ENCODE results near the gene MYO1E. TPM values are rescaled to one million over a fixed set of nuclear protein-coding genes. Genes with fewer than 3 reads are reported as not detected.

The MYO1E gene
- total and polyA plus RNA-seq, 2 of the 4 experiments (the other 2 are of a cell fraction) = 13.4 to 37.3 TPM

DNA sequence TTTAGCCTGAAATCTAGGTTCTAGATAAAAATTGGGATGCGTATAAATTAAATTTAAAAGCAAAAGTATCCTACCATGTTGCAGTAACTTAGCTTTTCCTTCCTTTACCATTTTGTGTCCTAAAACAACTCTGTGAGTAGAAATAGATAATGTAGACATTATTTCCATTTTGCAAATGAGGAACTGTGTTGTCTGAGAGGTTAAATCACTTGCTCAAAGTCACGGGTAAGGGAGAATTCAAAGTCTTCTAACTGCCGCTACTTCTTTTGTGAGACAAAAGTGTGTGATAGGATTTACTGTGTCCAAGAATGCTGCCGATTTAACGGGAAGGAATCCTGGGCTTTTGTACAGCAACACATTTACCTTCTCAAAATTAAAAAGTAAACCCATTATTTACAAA lies 40.7 kb downstream of the MYO1E start:
- H4K5ac ChIP-seq (ENCODE audit: low read depth, low read length) = no peak overlapping the region
- no peaks in the 10 kb centered on the region for H3K9me3 ChIP-seq (ENCODE audit: control insufficient read depth, insufficient read depth, low read length)
- no peak overlapping the region for H2AK5ac ChIP-seq (ENCODE audit: low read depth, low read length)
- no peaks in the 10 kb centered on the region for H3K36me3 ChIP-seq (ENCODE audit: control insufficient read depth, insufficient read depth, low read length)
- no peak overlapping the region for H3K23ac ChIP-seq (ENCODE audit: low read depth, low read length)
- H3K9ac ChIP-seq (ENCODE audit: low read depth, low read length) = no peak overlapping the region
- no peak overlapping the region for H4K8ac ChIP-seq (ENCODE audit: low read depth in 2 of 2, low read length in 2 of 2)
- BruUV-seq (replicated peaks) = no TSS peak
- H3K4ac ChIP-seq (ENCODE audit: low read depth, low read length) = no peak overlapping the region
- no peak for ATAC-seq (ENCODE audit: low read depth)
- H3K27me3 ChIP-seq (ENCODE audit: control insufficient read depth, insufficient read depth, low read length) = no peaks in the 10 kb centered on the region
- no CpG with 5 or more reads among the region's 5 CpGs for WGBS, 2 experiments (ENCODE audit: extremely low coverage in 2 of 2, insufficient read length in 1 of 2)
- DNase-seq = no peak
- H2AFZ ChIP-seq (replicated peaks; ENCODE audit: low read length, poor library complexity) = no peak overlapping the region
- no peak for TF ChIP-seq RFX5 (IDR thresholded peaks at IDR 0.05; ENCODE audit: low read depth, low read length)
- TF ChIP-seq, protein P1, sequence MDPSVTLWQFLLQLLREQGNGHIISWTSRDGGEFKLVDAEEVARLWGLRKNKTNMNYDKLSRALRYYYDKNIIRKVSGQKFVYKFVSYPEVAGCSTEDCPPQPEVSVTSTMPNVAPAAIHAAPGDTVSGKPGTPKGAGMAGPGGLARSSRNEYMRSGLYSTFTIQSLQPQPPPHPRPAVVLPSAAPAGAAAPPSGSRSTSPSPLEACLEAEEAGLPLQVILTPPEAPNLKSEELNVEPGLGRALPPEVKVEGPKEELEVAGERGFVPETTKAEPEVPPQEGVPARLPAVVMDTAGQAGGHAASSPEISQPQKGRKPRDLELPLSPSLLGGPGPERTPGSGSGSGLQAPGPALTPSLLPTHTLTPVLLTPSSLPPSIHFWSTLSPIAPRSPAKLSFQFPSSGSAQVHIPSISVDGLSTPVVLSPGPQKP (IDR thresholded peaks at IDR 0.05; ENCODE audit: borderline replicate concordance, low read depth, low read length) = no peak
- TF ChIP-seq POLR2A (IDR thresholded peaks at IDR 0.05; ENCODE audit: low read depth, low read length) = no peak
- TF ChIP-seq NFE2L2 (IDR thresholded peaks at IDR 0.05; ENCODE audit: low read depth, low read length) = no peak
- TF ChIP-seq CHD1 (IDR thresholded peaks at IDR 0.05; ENCODE audit: low read depth, low read length) = no peak
- no peak for TF ChIP-seq RAD21 (IDR thresholded peaks at IDR 0.05; ENCODE audit: low read length)
- no peak for TF ChIP-seq BHLHE40 (IDR thresholded peaks at IDR 0.05; ENCODE audit: low read depth, low read length)
- no peak for TF ChIP-seq CTCF (conservative IDR thresholded peaks at IDR 0.05; ENCODE audit: low read depth, low read length)
- no peak for TF ChIP-seq FOS (IDR thresholded peaks at IDR 0.05; ENCODE audit: low read depth, low read length)
- no peak for TF ChIP-seq RCOR1 (IDR thresholded peaks at IDR 0.05; ENCODE audit: insufficient replicate concordance, low read length)
- intact Hi-C loops (cut with micrococcal nuclease) = no loop called here
- H2BK20ac ChIP-seq (ENCODE audit: low read depth, low read length) = no peak overlapping the region
- no peak overlapping the region for H2BK15ac ChIP-seq (ENCODE audit: low read depth, low read length)
- no peak overlapping the region for H3K18ac ChIP-seq (ENCODE audit: low read depth, low read length)
- peaks cover 62 to 81% of the 10 kb centered on the region in 2 experiments for H3K79me1 ChIP-seq (ENCODE audit: low read depth in 1 of 2, low read length in 2 of 2)
- ChIA-PET POLR2A (ENCODE audit: unreplicated experiment) (no interaction called here), CTCF (no interaction called here)
- no peak overlapping the region for H3K4me2 ChIP-seq (ENCODE audit: low read depth, low read length)
- H2BK5ac ChIP-seq (ENCODE audit: low read depth, low read length, poor library complexity, severe bottlenecking) = no peak overlapping the region
- peaks cover 20% of the 10 kb centered on the region; the same call in 1 of the 2 replicates for H4K20me1 ChIP-seq (ENCODE audit: insufficient read depth, low read length)
- no peak overlapping the region for H3K56ac ChIP-seq (ENCODE audit: extremely low read depth, insufficient read depth, low read length)
- H2AK9ac ChIP-seq (replicated peaks; ENCODE audit: low read depth, low read length, poor library complexity) = no peak overlapping the region
- H3K14ac ChIP-seq (replicated peaks; ENCODE audit: low read depth, low read length) = no peak overlapping the region
- peaks cover 12% of the 10 kb centered on the region for H3K9me1 ChIP-seq (ENCODE audit: insufficient read depth, low read length)
- no peak overlapping the region for H3K4me3 ChIP-seq (ENCODE audit: insufficient read depth, low read depth, low read length)
- in situ Hi-C loops (cut with MboI; ENCODE audit: low sequenced_read_pairs) = no loop called here
- H4K91ac ChIP-seq (ENCODE audit: insufficient read depth, low read depth, low read length) = no peak overlapping the region
- peaks cover 14% of the 10 kb centered on the region for H3K4me1 ChIP-seq (ENCODE audit: control insufficient read depth, insufficient read depth, low read length)
- no peak overlapping the region for H2BK120ac ChIP-seq (ENCODE audit: low read depth, low read length)
- dilution Hi-C loops (cut with HindIII; ENCODE audit: low sequenced_read_pairs, unreplicated experiment) = no loop called here
- no peak overlapping the region for H3K27ac ChIP-seq (ENCODE audit: insufficient read depth, low read length)

Measured in IMR-90 (cell line).